ENCODE results near the gene CA10.

Gene CA10

GRCh38 chr17:52041123-52041617 lies 117.3 kb downstream of the CA10 start:
- Histone ChIP-seq H4K20me1 (ENCODE audit: control insufficient read depth, insufficient read depth, low read depth, low read length) (no peaks in the 10 kb centered on the region), H3K79me2 (ENCODE audit: control insufficient read depth, low read length) (no peaks in the 10 kb centered on the region), H3K27me3 (ENCODE audit: control insufficient read depth, low read length) (no peaks in the 10 kb centered on the region), H3K36me3 (ENCODE audit: control insufficient read depth, low read length) (no peaks in the 10 kb centered on the region), H3K4me3 (ENCODE audit: low read length) (no peak overlapping the region), H3F3A (ENCODE audit: control insufficient read depth, insufficient read depth) (no peaks in the 10 kb centered on the region), H3K9me3 (ENCODE audit: control insufficient read depth, insufficient read depth, low read length) (no peaks in the 10 kb centered on the region), H3K4me2 (ENCODE audit: low read length) (no peak overlapping the region), H3K4me1 (ENCODE audit: control insufficient read depth, low read length) (no peaks in the 10 kb centered on the region), H3K27ac (ENCODE audit: low read depth, low read length) (no peak overlapping the region), H3K9me2 (replicated peaks; ENCODE audit: control insufficient read depth, low read length) (no peaks in the 10 kb centered on the region)
- no peak for TF ChIP-seq EZH2phosphoT487 (IDR thresholded peaks at IDR 0.05; ENCODE audit: borderline replicate concordance, low read length)
- no peak for TF ChIP-seq CTCF (IDR thresholded peaks at IDR 0.05; ENCODE audit: low read depth, low read length, poor library complexity, severe bottlenecking)

GRCh38 chr17:52036416-52036815 lies 122.1 kb downstream of the CA10 start:
- Histone ChIP-seq H3K27ac (ENCODE audit: low read depth, low read length) (no peak overlapping the region), H3K27me3 (ENCODE audit: control insufficient read depth, low read length) (no peaks in the 10 kb centered on the region), H3K4me3 (ENCODE audit: low read length) (no peak overlapping the region), H3K9me3 (ENCODE audit: control insufficient read depth, insufficient read depth, low read length) (no peaks in the 10 kb centered on the region), H3K9me2 (replicated peaks; ENCODE audit: control insufficient read depth, low read length) (no peaks in the 10 kb centered on the region), H3K36me3 (ENCODE audit: control insufficient read depth, low read length) (no peaks in the 10 kb centered on the region), H3K4me2 (ENCODE audit: low read length) (no peak overlapping the region), H3K4me1 (ENCODE audit: control insufficient read depth, low read length) (no peaks in the 10 kb centered on the region), H4K20me1 (ENCODE audit: control insufficient read depth, insufficient read depth, low read depth, low read length) (no peaks in the 10 kb centered on the region), H3K79me2 (ENCODE audit: control insufficient read depth, low read length) (no peaks in the 10 kb centered on the region), H3F3A (ENCODE audit: control insufficient read depth, insufficient read depth) (no peaks in the 10 kb centered on the region)
- TF ChIP-seq EZH2phosphoT487 (IDR thresholded peaks at IDR 0.05; ENCODE audit: borderline replicate concordance, low read length) (no peak), CTCF (IDR thresholded peaks at IDR 0.05; ENCODE audit: low read depth, low read length, poor library complexity, severe bottlenecking) (no peak)

GRCh38 chr17:52035336-52035915 lies 123.1 kb downstream of the CA10 start:
- Histone ChIP-seq H3K4me2 (ENCODE audit: low read length) (no peak overlapping the region), H3K4me3 (ENCODE audit: low read length) (no peak overlapping the region)

More at GRCh38 chr17:52035336-52035915, 123.1 kb downstream of the CA10 start:
- Histone ChIP-seq H4K20me1 (ENCODE audit: control insufficient read depth, insufficient read depth, low read depth, low read length) (no peaks in the 10 kb centered on the region), H3K4me1 (ENCODE audit: control insufficient read depth, low read length) (no peaks in the 10 kb centered on the region), H3K36me3 (ENCODE audit: control insufficient read depth, low read length) (no peaks in the 10 kb centered on the region), H3F3A (ENCODE audit: control insufficient read depth, insufficient read depth) (no peaks in the 10 kb centered on the region), H3K9me3 (ENCODE audit: control insufficient read depth, insufficient read depth, low read length) (no peaks in the 10 kb centered on the region), H3K27ac (ENCODE audit: low read depth, low read length) (no peak overlapping the region), H3K9me2 (replicated peaks; ENCODE audit: control insufficient read depth, low read length) (no peaks in the 10 kb centered on the region), H3K79me2 (ENCODE audit: control insufficient read depth, low read length) (no peaks in the 10 kb centered on the region), H3K27me3 (ENCODE audit: control insufficient read depth, low read length) (no peaks in the 10 kb centered on the region)
- TF ChIP-seq EZH2phosphoT487 (IDR thresholded peaks at IDR 0.05; ENCODE audit: borderline replicate concordance, low read length) (no peak), CTCF (IDR thresholded peaks at IDR 0.05; ENCODE audit: low read depth, low read length, poor library complexity, severe bottlenecking) (no peak)

Measured in DOHH2 (cell line).